AG04450 (cell line): Measurements from ENCODE around the gene CDC14B. TPM values are rescaled to one million over a fixed set of nuclear protein-coding genes. Genes with fewer than 3 reads are reported as not detected.

ENCODE experiments used
- CTCF ChIA-PET: fragments of 300-600, 350-600 bp; formaldehyde crosslinking; extraction: SDS; loops from one replicate; lab custom pipeline; 2022; ENCODE audit warnings: antibody characterized with exemption, inconsistent platforms; lab: Charles Lee
- POLR2A ChIA-PET: fragments of 350-600 bp; formaldehyde crosslinking; extraction: SDS; loops from one replicate; lab custom pipeline; 2021; ENCODE audit warnings: antibody characterized with exemption, inconsistent platforms; lab: Yijun Ruan, JAX
- DNase-seq: peaks from one replicate; pipeline ENCODE4 v3.0.0-alpha.2; 2011; ENCODE audit warnings: low read depth, low spot score
- H3K27ac ChIP-seq: one replicate; pipeline ENCODE4 v1.5.1; 2012; ENCODE audit warnings: low read depth, low read length, control low read depth
- H3K27me3 ChIP-seq: one replicate; pipeline ENCODE4 v1.6.0; 2012; ENCODE audit warnings: low read length; ENCODE audit not compliant: control insufficient read depth, insufficient read depth
- H3K4me3 ChIP-seq: 2 replicates; pipeline ENCODE4 v1.5.1; 2011; ENCODE audit warnings: mild to moderate bottlenecking, low read depth, low read length, control low read depth
- H3K9me3 ChIP-seq: 2 replicates; pipeline ENCODE4 v1.5.1; 2012; ENCODE audit warnings: low read length; ENCODE audit not compliant: control insufficient read depth, insufficient read depth
- CTCF ChIP-seq: IDR thresholded peaks from 2 replicates; pipeline ENCODE4 v1.5.1; 2011; ENCODE audit warnings: low read depth, low read length, control low read depth, inconsistent platforms
- polyA plus RNA-seq: library from polyadenylated mRNA; depleted of rRNA; stranded (reverse); fragments of >200 nt; gene quantifications from 2 replicates; pipeline ENCODE4 v1.2.3, GENCODE V29; 2011

CDC14B gene
- polyA plus RNA-seq, 1 experiment: 19.1 TPM

- no peaks in the 10 kb centered on the region for H3K27me3 ChIP-seq
- H3K27ac ChIP-seq: no peak overlapping the region
- CTCF ChIA-PET: no interaction called here
- POLR2A ChIA-PET: no interaction called here
- DNase-seq: no peak
- no peak overlapping the region for H3K4me3 ChIP-seq
- TF ChIP-seq CTCF: no peak
- H3K9me3 ChIP-seq: no peaks in the 10 kb centered on the region
Observed at GRCh38 chr9:96484521-96484931, 135.1 kb downstream of the CDC14B start.

- Histone ChIP-seq H3K4me3 (no peak overlapping the region), H3K27ac (no peak overlapping the region), H3K9me3 (no peaks in the 10 kb centered on the region), H3K27me3 (no peaks in the 10 kb centered on the region)
- CTCF ChIA-PET: no interaction called here
- no peak for TF ChIP-seq CTCF
- POLR2A ChIA-PET: no interaction called here
- DNase-seq: no peak
Observed at GRCh38 chr9:96483733-96484390, 135.8 kb downstream of the CDC14B start.

- Histone ChIP-seq H3K4me3 (no peak overlapping the region), H3K27me3 (no peaks in the 10 kb centered on the region), H3K27ac (no peak overlapping the region), H3K9me3 (no peaks in the 10 kb centered on the region)
- no peak for TF ChIP-seq CTCF
- ChIA-PET CTCF (no interaction called here), POLR2A (interaction anchor here (0.7 kb wide), 1 partner anchor 74 kb away, joined by 3 read pairs; no protein-coding TSS in a partner anchor)
- DNase-seq: no peak
Observed at GRCh38 chr9:96483197-96483596, 136.4 kb downstream of the CDC14B start.

- ChIA-PET CTCF (no interaction called here), POLR2A (interaction anchor here (0.7 kb wide), 1 partner anchor 74 kb away, joined by 3 read pairs; no protein-coding TSS in a partner anchor)
- DNase-seq: no peak
- Histone ChIP-seq H3K4me3 (no peak overlapping the region), H3K9me3 (no peaks in the 10 kb centered on the region), H3K27me3 (no peaks in the 10 kb centered on the region), H3K27ac (no peak overlapping the region)
- TF ChIP-seq CTCF: no peak
Observed at GRCh38 chr9:96482476-96482875, 137.2 kb downstream of the CDC14B start.

- Histone ChIP-seq H3K9me3 (no peaks in the 10 kb centered on the region), H3K27me3 (no peaks in the 10 kb centered on the region), H3K27ac (no peak overlapping the region), H3K4me3 (no peak overlapping the region)
- TF ChIP-seq CTCF: no peak
- no peak for DNase-seq
- ChIA-PET POLR2A (no interaction called here), CTCF (no interaction called here)
Observed at GRCh38 chr9:96480736-96481135, 138.9 kb downstream of the CDC14B start.
